ENCODE data around the gene SLC26A9.

- TF ChIP-seq POLR2A (IDR thresholded peaks at IDR 0.05) (no peak), CTCF (IDR thresholded peaks at IDR 0.05) (no peak)
These were observed 19.4 kb downstream of the SLC26A9 start for GRCh38 chr1:205923651-205924459.

Measured in adrenal gland (tissue), 5 donors.